Muscle layer of colon (tissue), 2 donors: ENCODE measurements around the gene LRRK1.

Experiments used
- H3K27ac ChIP-seq: one replicate; pipeline ENCODE4 v1.7.0; 2013; ENCODE audit warnings: low read depth, mild to moderate bottlenecking, low read length, moderate library complexity
- H3K27me3 ChIP-seq, 2 donors: one replicate each; pipeline ENCODE4 v1.7.0; 2013; ENCODE audit warnings: low read length in 2 of 2, mild to moderate bottlenecking in 2 of 2; ENCODE audit not compliant: insufficient read depth in 2 of 2, control insufficient read depth in 1 of 2
- H3K36me3 ChIP-seq: one replicate; pipeline ENCODE4 v1.7.0; 2013; ENCODE audit warnings: mild to moderate bottlenecking, low read length; ENCODE audit not compliant: insufficient read depth
- H3K4me1 ChIP-seq: one replicate; pipeline ENCODE4 v1.7.0; 2013; ENCODE audit warnings: mild to moderate bottlenecking, low read length; ENCODE audit not compliant: insufficient read depth
- H3K4me3 ChIP-seq, 2 donors: one replicate each; pipeline ENCODE4 v1.7.0; 2013; ENCODE audit warnings: low read length in 2 of 2, low read depth in 1 of 2, mild to moderate bottlenecking in 1 of 2, moderate library complexity in 1 of 2
- H3K9ac ChIP-seq: one replicate; pipeline ENCODE4 v1.7.0; 2013; ENCODE audit warnings: low read length
- H3K9me3 ChIP-seq: one replicate; pipeline ENCODE4 v1.7.0; 2013; ENCODE audit warnings: mild to moderate bottlenecking, low read length
- donor health status: abdominal sarcoma.
- donor health status: Adenocarcinoma of cecum.

Gene LRRK1

DNA sequence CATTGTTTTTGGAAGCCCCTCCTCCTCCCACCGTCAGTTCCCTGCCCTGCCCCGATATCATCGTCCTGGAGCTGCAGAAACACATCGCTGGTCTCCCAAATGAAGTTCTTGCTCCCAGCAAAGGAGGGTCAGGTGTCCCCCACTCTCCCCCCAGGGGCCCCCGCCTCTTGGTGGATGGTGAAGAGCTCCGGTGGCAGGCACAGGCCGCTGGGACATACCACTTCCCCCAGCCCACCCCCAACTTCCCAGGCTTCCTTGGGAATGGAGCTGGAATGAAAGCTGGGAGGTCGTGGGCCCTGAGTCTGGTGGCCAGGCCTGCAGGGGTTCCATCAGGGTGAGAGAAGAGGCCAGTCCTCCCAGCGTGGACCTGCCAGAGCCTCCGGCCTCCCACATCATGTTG lies 195.0 kb downstream of the LRRK1 start:
- no peak overlapping the region for H3K9ac ChIP-seq
- no peaks in the 10 kb centered on the region for H3K9me3 ChIP-seq
- H3K27me3 ChIP-seq, result no peaks in the 10 kb centered on the region
- no peak overlapping the region for H3K27ac ChIP-seq
- H3K4me1 ChIP-seq, result no peaks in the 10 kb centered on the region
- no peaks in the 10 kb centered on the region for H3K36me3 ChIP-seq
- no peak overlapping the region for H3K4me3 ChIP-seq

DNA sequence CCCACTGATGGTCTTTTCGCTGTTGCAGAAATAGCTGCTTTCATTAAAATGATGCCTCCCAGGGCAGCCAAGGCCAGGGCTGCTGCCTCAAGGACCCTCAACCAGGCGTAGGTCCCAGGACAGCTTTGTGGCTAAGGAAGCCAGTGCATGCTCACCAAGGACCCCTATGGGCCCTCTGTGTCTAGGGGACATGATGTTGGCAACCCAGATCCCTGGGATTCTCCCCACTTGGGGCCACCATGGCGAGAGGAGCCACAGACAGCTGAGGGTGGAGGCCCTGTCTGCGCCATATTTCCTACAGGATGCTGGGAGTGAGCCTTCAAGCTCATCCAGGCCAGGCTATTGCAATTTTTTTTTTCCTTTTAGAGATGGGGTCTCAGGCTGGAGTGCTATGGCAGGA lies 195.5 kb downstream of the LRRK1 start:
- no peak overlapping the region for H3K27ac ChIP-seq
- H3K36me3 ChIP-seq, result no peaks in the 10 kb centered on the region
- no peak overlapping the region for H3K4me3 ChIP-seq
- H3K4me1 ChIP-seq, result no peaks in the 10 kb centered on the region
- no peaks in the 10 kb centered on the region for H3K9me3 ChIP-seq
- H3K27me3 ChIP-seq, result no peaks in the 10 kb centered on the region
- H3K9ac ChIP-seq, result no peak overlapping the region

DNA sequence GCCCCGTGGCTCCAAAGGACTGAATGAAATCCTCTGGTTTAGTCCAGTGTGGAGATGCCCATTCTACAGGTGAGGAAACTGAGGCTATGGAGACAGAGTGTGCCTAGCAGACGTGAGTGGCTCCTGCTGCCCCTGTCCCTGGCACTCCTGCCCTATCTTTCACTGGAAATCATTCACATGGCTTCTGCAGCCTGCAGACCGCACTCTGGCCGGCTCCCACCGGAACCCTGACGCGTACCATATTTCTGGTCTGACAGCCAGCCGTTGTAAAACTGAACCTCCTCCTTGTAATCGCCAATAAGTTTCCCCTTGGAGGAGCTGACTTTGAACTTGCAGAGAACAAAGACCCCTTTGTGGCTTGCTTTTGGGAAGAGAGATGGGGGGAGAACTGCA lies 196.2 kb downstream of the LRRK1 start:
- no peak overlapping the region for H3K27ac ChIP-seq
- H3K27me3 ChIP-seq, result no peaks in the 10 kb centered on the region
- H3K36me3 ChIP-seq, result no peaks in the 10 kb centered on the region
- H3K9ac ChIP-seq, result no peak overlapping the region
- no peaks in the 10 kb centered on the region for H3K9me3 ChIP-seq
- H3K4me3 ChIP-seq, result no peak overlapping the region
- H3K4me1 ChIP-seq, result no peaks in the 10 kb centered on the region

DNA sequence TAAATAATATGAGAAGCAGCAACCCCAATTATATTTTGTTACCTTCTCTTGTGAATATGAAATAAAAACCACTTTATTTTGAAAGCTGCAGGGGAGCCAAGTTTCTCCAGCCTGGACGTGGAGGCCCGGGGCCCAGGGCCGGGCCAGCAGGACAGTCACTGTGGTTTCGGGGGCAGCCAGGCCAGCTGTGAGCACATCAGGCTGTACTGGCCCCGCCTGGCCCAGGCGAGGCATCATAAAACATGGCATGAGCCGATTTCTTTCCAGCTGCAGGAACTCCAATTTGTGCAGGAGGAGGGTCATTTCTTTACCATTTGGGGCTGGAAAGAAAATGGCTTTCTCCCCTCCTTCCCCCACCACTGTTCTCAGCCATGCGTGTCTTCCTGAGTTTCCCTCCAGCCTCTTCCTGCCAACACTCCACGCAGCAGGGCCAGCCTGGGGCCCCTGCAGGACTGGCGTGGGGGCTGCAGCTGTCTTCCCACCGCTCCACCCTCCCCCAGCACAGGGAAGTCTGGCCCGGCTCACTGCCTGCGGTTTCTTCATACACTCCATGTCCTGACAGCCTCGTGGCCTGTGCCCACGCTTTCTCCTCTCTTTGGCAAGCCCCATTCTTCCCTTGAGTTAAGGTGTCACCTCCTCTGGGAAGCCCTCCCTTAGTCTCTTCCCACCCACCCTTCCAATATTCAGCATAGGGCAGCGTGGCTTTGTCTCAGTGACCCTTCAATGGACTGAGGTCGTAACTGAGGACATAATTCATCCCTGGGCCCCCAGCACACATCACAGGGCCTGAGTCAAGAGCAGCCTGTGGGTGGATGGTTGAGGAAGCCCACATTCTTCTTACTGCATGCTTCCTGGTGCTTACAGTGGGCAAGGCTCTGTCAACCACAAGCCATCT lies 196.9 kb downstream of the LRRK1 start:
- Histone ChIP-seq H3K27ac (no peak overlapping the region), H3K9ac (no peak overlapping the region), H3K27me3 (no peaks in the 10 kb centered on the region)

DNA sequence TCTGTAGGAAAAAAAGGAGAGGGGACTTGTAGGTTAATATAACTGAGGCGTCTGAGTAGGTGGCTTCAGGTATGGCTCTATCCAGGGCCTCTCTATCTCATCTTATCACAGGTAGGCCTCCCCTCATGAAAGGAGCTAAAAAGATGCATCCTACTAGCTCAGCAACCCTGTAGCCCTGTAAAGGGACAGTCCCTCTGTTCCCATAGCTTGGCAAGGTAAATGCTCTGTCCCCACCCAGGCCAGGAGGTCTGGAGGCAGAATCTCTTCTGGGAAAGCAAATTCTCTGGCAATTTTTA lies 197.5 kb downstream of the LRRK1 start:
- Histone ChIP-seq H3K4me1 (no peaks in the 10 kb centered on the region), H3K4me3 (no peak overlapping the region), H3K27me3 (no peaks in the 10 kb centered on the region), H3K9ac (no peak overlapping the region), H3K9me3 (no peaks in the 10 kb centered on the region), H3K27ac (no peak overlapping the region), H3K36me3 (no peaks in the 10 kb centered on the region)

More for the DNA sequence above, 196.9 kb downstream of the LRRK1 start:
- no peaks in the 10 kb centered on the region for H3K9me3 ChIP-seq
- no peaks in the 10 kb centered on the region for H3K4me1 ChIP-seq
- no peaks in the 10 kb centered on the region for H3K36me3 ChIP-seq
- H3K4me3 ChIP-seq, result no peak overlapping the region

DNA sequence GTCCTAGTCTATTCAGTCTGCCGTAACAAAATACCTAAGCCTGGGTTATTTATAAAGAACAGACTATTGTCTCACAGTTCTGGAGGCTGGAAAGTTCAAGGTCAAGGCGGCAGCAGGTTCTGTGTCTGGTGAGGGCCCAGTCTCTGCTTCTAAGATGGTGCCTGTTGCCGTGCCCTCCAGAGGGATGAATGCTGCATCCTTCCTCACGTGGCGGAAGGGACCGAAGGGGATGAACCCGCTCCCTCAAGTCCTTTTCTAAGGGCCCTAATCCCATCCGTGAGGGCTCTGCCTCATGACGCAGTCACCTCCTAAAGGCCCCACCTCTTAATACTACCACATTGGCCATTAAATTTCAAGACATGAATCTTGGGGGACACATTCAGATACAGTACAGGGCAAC lies 199.0 kb downstream of the LRRK1 start:
- no peaks in the 10 kb centered on the region for H3K36me3 ChIP-seq
- H3K27ac ChIP-seq, result no peak overlapping the region
- H3K4me1 ChIP-seq, result peaks cover 10% of the 10 kb centered on the region
- H3K27me3 ChIP-seq, result no peaks in the 10 kb centered on the region
- H3K9me3 ChIP-seq, result no peaks in the 10 kb centered on the region
- H3K4me3 ChIP-seq, result no peak overlapping the region
- no peak overlapping the region for H3K9ac ChIP-seq

DNA sequence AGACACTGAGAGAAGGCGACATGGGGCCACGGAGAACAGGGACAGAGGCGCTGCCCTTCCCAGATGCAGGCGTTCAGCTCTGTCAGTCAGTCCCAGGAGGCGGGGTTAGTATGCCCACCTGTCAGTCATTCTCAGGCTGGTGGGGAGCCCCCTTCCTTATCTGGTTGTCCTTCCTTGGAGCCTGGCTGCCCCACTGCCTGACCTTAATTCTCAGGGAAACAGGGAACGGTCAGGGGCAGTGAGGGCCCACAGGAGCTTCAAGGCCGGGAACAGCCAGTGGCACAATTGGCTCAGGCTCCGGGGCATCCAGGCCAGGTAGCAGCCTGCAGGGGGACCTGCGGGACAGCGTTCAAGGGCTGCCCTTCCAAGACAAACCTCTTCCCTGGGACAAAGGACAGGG lies 199.5 kb downstream of the LRRK1 start:
- Histone ChIP-seq H3K4me3 (no peak overlapping the region), H3K27me3 (no peaks in the 10 kb centered on the region), H3K4me1 (peaks cover 10% of the 10 kb centered on the region), H3K9ac (no peak overlapping the region), H3K9me3 (no peaks in the 10 kb centered on the region), H3K36me3 (no peaks in the 10 kb centered on the region), H3K27ac (no peak overlapping the region)

DNA sequence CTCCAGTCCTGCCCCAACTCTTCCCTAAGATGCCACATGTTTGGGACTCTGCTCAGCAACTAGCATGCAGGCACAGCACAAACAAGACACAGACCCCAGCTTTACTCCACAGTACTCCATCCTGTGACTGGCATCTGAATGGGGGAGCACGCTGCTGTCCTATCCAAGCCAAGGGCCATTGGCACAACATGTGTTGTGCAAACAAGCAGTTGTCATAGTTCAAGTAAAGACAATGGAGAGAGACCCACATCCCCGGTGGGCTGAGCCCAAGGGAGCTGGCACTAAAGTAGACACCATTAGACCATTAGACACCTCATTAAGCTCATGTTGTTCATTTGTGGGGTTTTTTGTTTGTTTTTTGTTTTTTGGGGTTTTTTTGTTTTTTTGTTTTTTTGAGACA lies 200.0 kb downstream of the LRRK1 start:
- H3K36me3 ChIP-seq, result no peaks in the 10 kb centered on the region
- H3K27me3 ChIP-seq, result no peaks in the 10 kb centered on the region
- H3K27ac ChIP-seq, result no peak overlapping the region
- no peaks in the 10 kb centered on the region for H3K9me3 ChIP-seq
- no peak overlapping the region for H3K9ac ChIP-seq
- no peak overlapping the region for H3K4me3 ChIP-seq
- H3K4me1 ChIP-seq, result peaks cover 10% of the 10 kb centered on the region
